Middle frontal gyrus (tissue), 1 donor: ENCODE results near the gene DEFB129.
A peak's percentile ranks its signal among the peaks of the same experiment; 100 is the strongest.
"Not testable (repeated sequence)": the region's sequence is repeated elsewhere in the genome, so short reads cannot be mapped to it uniquely, and the experiment has no call there.

Experiments used
- DNase-seq: peaks from one replicate; pipeline ENCODE4 v3.0.0-alpha.2; 2015; ENCODE audit warnings: low spot score; ENCODE audit errors: extremely low spot score

The DEFB129 gene

GRCh38 chr20:252801-253200 is 25.7 kb downstream of the DEFB129 start:
- no peak for DNase-seq

- DNase-seq = not testable (repeated sequence)
These were observed 26.4 kb downstream of the DEFB129 start for GRCh38 chr20:253447-253846.

- no peak for DNase-seq
These were observed 30.4 kb downstream of the DEFB129 start, which contains the start of gene DEFB132 for GRCh38 chr20:257419-257818. DEFB132 (plus strand) TSS chr20:257724; CDS start chr20:257779, 55 bp downstream.

- no peak for DNase-seq
These were observed 31.3 kb downstream of the DEFB129 start for GRCh38 chr20:258269-258858.

- DNase-seq = no peak
These were observed 31.9 kb downstream of the DEFB129 start for GRCh38 chr20:258963-259362.

GRCh38 chr20:259981-260380 is 32.9 kb downstream of the DEFB129 start:
- no peak for DNase-seq

- DNase-seq = no peak
These were observed 36.6 kb downstream of the DEFB129 start for GRCh38 chr20:263701-264100.

- DNase-seq = peak; percentile 73
These were observed 39.8 kb downstream of the DEFB129 start for GRCh38 chr20:266596-267562.

GRCh38 chr20:270517-270916 is 43.5 kb downstream of the DEFB129 start:
- DNase-seq = no peak

GRCh38 chr20:271069-271468 is 44.0 kb downstream of the DEFB129 start:
- no peak for DNase-seq

GRCh38 chr20:271528-271927 is 44.5 kb downstream of the DEFB129 start:
- DNase-seq = no peak

- DNase-seq = no peak
These were observed 45.7 kb downstream of the DEFB129 start for GRCh38 chr20:272718-273117.

- DNase-seq = no peak
These were observed 46.8 kb downstream of the DEFB129 start for GRCh38 chr20:273884-274283.

- DNase-seq = no peak
These were observed 48.7 kb downstream of the DEFB129 start for GRCh38 chr20:275791-276190.

- no peak for DNase-seq
These were observed 49.8 kb downstream of the DEFB129 start for GRCh38 chr20:276620-277495.

- DNase-seq = no peak
These were observed 50.4 kb downstream of the DEFB129 start for GRCh38 chr20:277496-277781.

GRCh38 chr20:278181-278580 is 51.1 kb downstream of the DEFB129 start:
- no peak for DNase-seq

- no peak for DNase-seq
These were observed 51.8 kb downstream of the DEFB129 start for GRCh38 chr20:278607-279571.
